HEK293 (cell line): ENCODE results near the gene PPP1R3G.

Experiments used
- CTCF ChIA-PET: fragments of 350-600 bp; formaldehyde crosslinking; extraction: SDS; loops from one replicate; lab custom pipeline; 2021; ENCODE audit warnings: antibody characterized with exemption; lab: Yijun Ruan, JAX
- POLR2A ChIA-PET: fragments of 300-600 bp; formaldehyde crosslinking; extraction: SDS; loops from one replicate; lab custom pipeline; 2020; ENCODE audit warnings: antibody characterized with exemption, inconsistent platforms; lab: Yijun Ruan, JAX
- H3K27ac ChIP-seq: fragments of 200-500 bp; sonication (Bioruptor generic); 2 replicates; pipeline ENCODE4 v1.5.1; 2014; ENCODE audit warnings: low read depth, low read length, control low read depth, inconsistent platforms; ENCODE audit errors: extremely low read depth
- H3K36me3 ChIP-seq, 2 experiments: fragments of 200-500 bp in 1 of 2; sonication (Bioruptor generic) in 1 of 2; 1 replicate in 1 of 2; 2 replicates in 1 of 2; pipeline ENCODE4 v1.5.1; 2014 to 2017; ENCODE audit warnings: inconsistent platforms in 2 of 2, low read length in 2 of 2; ENCODE audit not compliant: control insufficient read depth in 2 of 2, insufficient read depth in 1 of 2
- H3K4me1 ChIP-seq: fragments of 200-500 bp; sonication (Bioruptor generic); 2 replicates; pipeline ENCODE4 v1.5.1; 2014; ENCODE audit warnings: mild to moderate bottlenecking, low read length, inconsistent platforms; ENCODE audit not compliant: control insufficient read depth, insufficient read depth
- H3K4me3 ChIP-seq: 2 replicates; pipeline ENCODE4 v1.5.1; 2011; ENCODE audit warnings: low read depth, mild to moderate bottlenecking, control low read depth, low read length, moderate library complexity
- H3K9me3 ChIP-seq: fragments of 200-500 bp; sonication (Bioruptor generic); 2 replicates; pipeline ENCODE4 v1.5.1; 2014; ENCODE audit warnings: low read depth, low read length, inconsistent platforms; ENCODE audit not compliant: control insufficient read depth, insufficient read depth
- EGR2 ChIP-seq: fragments of 450-650 bp; formaldehyde crosslinking; IDR thresholded peaks from 2 replicates; pipeline ENCODE4 v1.5.1; 2016; ENCODE audit warnings: low read depth, missing biosample characterization, missing genetic modification characterization
- GLIS2 ChIP-seq: fragments of 450-650 bp; formaldehyde crosslinking; IDR thresholded peaks from 2 replicates; pipeline ENCODE4 v1.5.1; 2016; ENCODE audit warnings: missing biosample characterization, missing genetic modification characterization
- KLF10 ChIP-seq: fragments of 450-650 bp; IDR thresholded peaks from 2 replicates; pipeline ENCODE4 v1.5.1; 2018; ENCODE audit warnings: missing biosample characterization, mild to moderate bottlenecking, missing genetic modification characterization
- OSR2 ChIP-seq: fragments of 450-650 bp; formaldehyde crosslinking; IDR thresholded peaks from 2 replicates; pipeline ENCODE4 v1.5.1; 2016; ENCODE audit warnings: missing biosample characterization, missing genetic modification characterization
- RBAK ChIP-seq: fragments of 450-650 bp; formaldehyde crosslinking; IDR thresholded peaks from 2 replicates; pipeline ENCODE4 v1.5.1; 2016; ENCODE audit warnings: missing biosample characterization, missing genetic modification characterization
- SCRT1 ChIP-seq: fragments of 450-650 bp; formaldehyde crosslinking; IDR thresholded peaks from 2 replicates; pipeline ENCODE4 v1.5.1; 2016; ENCODE audit warnings: missing biosample characterization, missing genetic modification characterization, borderline replicate concordance
- ZBTB7A ChIP-seq: fragments of 450-650 bp; formaldehyde crosslinking; IDR thresholded peaks from 2 replicates; pipeline ENCODE4 v1.5.1; 2016; ENCODE audit warnings: low read depth, missing biosample characterization, missing genetic modification characterization
- ZEB2 ChIP-seq: fragments of 450-650 bp; formaldehyde crosslinking; IDR thresholded peaks from 2 replicates; pipeline ENCODE4 v1.5.1; 2016; ENCODE audit warnings: missing biosample characterization, missing genetic modification characterization
- ZFP37 ChIP-seq: fragments of 450-650 bp; formaldehyde crosslinking; IDR thresholded peaks from 2 replicates; pipeline ENCODE4 v1.5.1; 2016; ENCODE audit warnings: missing biosample characterization, missing genetic modification characterization
- ZNF121 ChIP-seq: fragments of 450-650 bp; formaldehyde crosslinking; IDR thresholded peaks from 2 replicates; pipeline ENCODE4 v1.5.1; 2016; ENCODE audit warnings: missing biosample characterization, missing genetic modification characterization
- ZNF140 ChIP-seq: fragments of 450-650 bp; formaldehyde crosslinking; IDR thresholded peaks from 2 replicates; pipeline ENCODE4 v1.5.1; 2016; ENCODE audit warnings: missing biosample characterization, missing genetic modification characterization
- ZNF155 ChIP-seq: fragments of 450-650 bp; formaldehyde crosslinking; IDR thresholded peaks from 2 replicates; pipeline ENCODE4 v1.5.1; 2016; ENCODE audit warnings: missing biosample characterization, missing genetic modification characterization
- ZNF184 ChIP-seq: fragments of 450-650 bp; IDR thresholded peaks from 2 replicates; pipeline ENCODE4 v1.5.1; 2018; ENCODE audit warnings: missing biosample characterization, mild to moderate bottlenecking, missing genetic modification characterization
- ZNF248 ChIP-seq: fragments of 450-650 bp; formaldehyde crosslinking; IDR thresholded peaks from 2 replicates; pipeline ENCODE4 v1.5.1; 2017; ENCODE audit warnings: missing biosample characterization, missing genetic modification characterization
- ZNF274 ChIP-seq, 2 experiments: fragments of 200-500 bp in 1 of 2; fragments of 450-650 bp in 1 of 2; sonication (Bioruptor generic) in 1 of 2; formaldehyde crosslinking in 1 of 2; IDR thresholded peaks; 2 replicates each; pipeline versions ENCODE4 v1.5.1 to v1.6.1; 2014 to 2016; ENCODE audit warnings: borderline replicate concordance in 1 of 2, inconsistent platforms in 1 of 2, low read length in 1 of 2, missing biosample characterization in 1 of 2, missing genetic modification characterization in 1 of 2
- ZNF335 ChIP-seq: fragments of 450-650 bp; formaldehyde crosslinking; conservative IDR thresholded peaks from 2 replicates; pipeline ENCODE4 v1.5.1; 2016; ENCODE audit warnings: missing biosample characterization, missing genetic modification characterization
- ZNF350 ChIP-seq: fragments of 450-650 bp; formaldehyde crosslinking; IDR thresholded peaks from 2 replicates; pipeline ENCODE4 v1.5.0; 2017; ENCODE audit warnings: missing biosample characterization, mild to moderate bottlenecking, missing genetic modification characterization
- ZNF391 ChIP-seq: fragments of 450-650 bp; formaldehyde crosslinking; IDR thresholded peaks from 2 replicates; pipeline ENCODE4 v1.5.1; 2016; ENCODE audit warnings: low read depth, missing biosample characterization, missing genetic modification characterization, borderline replicate concordance
- ZNF600 ChIP-seq: fragments of 450-650 bp; formaldehyde crosslinking; IDR thresholded peaks from 2 replicates; pipeline ENCODE4 v1.5.1; 2016; ENCODE audit warnings: missing biosample characterization, missing genetic modification characterization
- ZNF658 ChIP-seq: fragments of 450-650 bp; formaldehyde crosslinking; IDR thresholded peaks from 2 replicates; pipeline ENCODE4; 2016; ENCODE audit warnings: missing biosample characterization, missing genetic modification characterization
- ZNF670 ChIP-seq: fragments of 450-650 bp; formaldehyde crosslinking; IDR thresholded peaks from 2 replicates; pipeline ENCODE4 v1.5.1; 2016; ENCODE audit warnings: missing biosample characterization, missing genetic modification characterization, low read depth
- ZNF747 ChIP-seq: fragments of 450-650 bp; formaldehyde crosslinking; IDR thresholded peaks from 2 replicates; pipeline ENCODE4 v1.5.1; 2016; ENCODE audit warnings: missing biosample characterization, missing genetic modification characterization
- TF ChIP-seq, protein P1 (sequence below): fragments of 450-650 bp; formaldehyde crosslinking; IDR thresholded peaks from 2 replicates; pipeline ENCODE4; 2016; ENCODE audit warnings: missing biosample characterization, missing genetic modification characterization
- TF ChIP-seq, protein P2 (sequence below): fragments of 450-650 bp; formaldehyde crosslinking; IDR thresholded peaks from 2 replicates; pipeline ENCODE4 v1.5.1; 2017; ENCODE audit warnings: missing biosample characterization, missing genetic modification characterization
- TF ChIP-seq, protein P3 (sequence below): fragments of 450-650 bp; formaldehyde crosslinking; IDR thresholded peaks from 2 replicates; pipeline ENCODE4 v1.5.0; 2017; ENCODE audit warnings: missing biosample characterization, missing genetic modification characterization, borderline replicate concordance
- TF ChIP-seq, protein P4 (sequence below): fragments of 450-650 bp; formaldehyde crosslinking; IDR thresholded peaks from 2 replicates; pipeline ENCODE4 v1.5.1; 2017; ENCODE audit warnings: missing biosample characterization, missing genetic modification characterization
- TF ChIP-seq, protein P5 (sequence below): fragments of 450-650 bp; formaldehyde crosslinking; IDR thresholded peaks from 2 replicates; pipeline ENCODE4 v1.5.1; 2016; ENCODE audit warnings: missing biosample characterization, missing genetic modification characterization

PPP1R3G gene

DNA sequence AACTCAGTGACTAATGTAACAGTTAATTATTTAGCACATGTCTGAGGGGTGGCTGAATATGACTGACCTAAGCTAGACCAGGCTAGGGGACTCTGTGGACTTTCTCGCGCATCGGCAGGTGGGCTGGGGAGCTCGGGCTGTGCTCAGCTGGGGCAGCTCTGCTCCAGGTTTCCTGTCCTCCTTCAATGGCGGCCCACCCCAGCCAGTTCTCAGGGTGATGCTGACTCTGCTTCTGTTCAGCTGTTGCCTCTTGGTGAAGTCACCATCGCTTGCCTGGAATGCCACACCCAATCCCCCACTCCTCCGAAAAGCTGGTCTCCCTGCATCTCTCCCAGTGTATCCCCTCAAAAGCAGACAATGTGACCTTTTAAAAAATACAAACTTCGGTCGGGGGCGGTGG is 20.0 kb downstream of the PPP1R3G start:
- Histone ChIP-seq H3K27ac (no peak overlapping the region), H3K4me1 (no peaks in the 10 kb centered on the region; the same call in 1 of the 2 replicates), H3K4me3 (no peak overlapping the region), H3K36me3 (no peaks in the 10 kb centered on the region), H3K9me3 (no peaks in the 10 kb centered on the region)
- ChIA-PET POLR2A (no interaction called here), CTCF (interaction anchor here (1.0 to 2.0 kb wide), 2 partner anchors 38 to 76 kb away, joined by 3 to 5 read pairs; no protein-coding TSS in a partner anchor)
- TF ChIP-seq KLF10 (tag by site-specific recombination) (no peak), ZEB2 (tag by site-specific recombination) (no peak), ZNF600 (tag by site-specific recombination) (no peak), RBAK (tag by site-specific recombination) (no peak), ZNF335 (tag by site-specific recombination) (no peak), ZNF155 (tag by site-specific recombination) (no peak), ZNF121 (tag by site-specific recombination) (no peak), ZNF140 (tag by site-specific recombination) (no peak), ZNF670 (tag by site-specific recombination) (no peak), ZNF658 (tag by site-specific recombination) (no peak), EGR2 (tag by site-specific recombination) (no peak), ZNF350 (tag by site-specific recombination) (no peak), OSR2 (no peak), ZNF184 (no peak), SCRT1 (tag by site-specific recombination) (no peak)
- TF ChIP-seq, protein P1, sequence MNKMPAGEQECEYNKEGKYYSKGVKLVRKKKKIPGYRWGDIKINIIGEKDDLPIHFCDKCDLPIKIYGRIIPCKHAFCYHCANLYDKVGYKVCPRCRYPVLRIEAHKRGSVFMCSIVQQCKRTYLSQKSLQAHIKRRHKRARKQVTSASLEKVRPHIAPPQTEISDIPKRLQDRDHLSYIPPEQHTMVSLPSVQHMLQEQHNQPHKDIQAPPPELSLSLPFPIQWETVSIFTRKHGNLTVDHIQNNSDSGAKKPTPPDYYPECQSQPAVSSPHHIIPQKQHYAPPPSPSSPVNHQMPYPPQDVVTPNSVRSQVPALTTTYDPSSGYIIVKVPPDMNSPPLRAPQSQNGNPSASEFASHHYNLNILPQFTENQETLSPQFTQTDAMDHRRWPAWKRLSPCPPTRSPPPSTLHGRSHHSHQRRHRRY = no peak
- TF ChIP-seq, protein P2, sequence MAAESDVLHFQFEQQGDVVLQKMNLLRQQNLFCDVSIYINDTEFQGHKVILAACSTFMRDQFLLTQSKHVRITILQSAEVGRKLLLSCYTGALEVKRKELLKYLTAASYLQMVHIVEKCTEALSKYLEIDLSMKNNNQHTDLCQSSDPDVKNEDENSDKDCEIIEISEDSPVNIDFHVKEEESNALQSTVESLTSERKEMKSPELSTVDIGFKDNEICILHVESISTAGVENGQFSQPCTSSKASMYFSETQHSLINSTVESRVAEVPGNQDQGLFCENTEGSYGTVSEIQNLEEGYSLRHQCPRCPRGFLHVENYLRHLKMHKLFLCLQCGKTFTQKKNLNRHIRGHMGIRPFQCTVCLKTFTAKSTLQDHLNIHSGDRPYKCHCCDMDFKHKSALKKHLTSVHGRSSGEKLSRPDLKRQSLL = no peak
- TF ChIP-seq, protein P3, sequence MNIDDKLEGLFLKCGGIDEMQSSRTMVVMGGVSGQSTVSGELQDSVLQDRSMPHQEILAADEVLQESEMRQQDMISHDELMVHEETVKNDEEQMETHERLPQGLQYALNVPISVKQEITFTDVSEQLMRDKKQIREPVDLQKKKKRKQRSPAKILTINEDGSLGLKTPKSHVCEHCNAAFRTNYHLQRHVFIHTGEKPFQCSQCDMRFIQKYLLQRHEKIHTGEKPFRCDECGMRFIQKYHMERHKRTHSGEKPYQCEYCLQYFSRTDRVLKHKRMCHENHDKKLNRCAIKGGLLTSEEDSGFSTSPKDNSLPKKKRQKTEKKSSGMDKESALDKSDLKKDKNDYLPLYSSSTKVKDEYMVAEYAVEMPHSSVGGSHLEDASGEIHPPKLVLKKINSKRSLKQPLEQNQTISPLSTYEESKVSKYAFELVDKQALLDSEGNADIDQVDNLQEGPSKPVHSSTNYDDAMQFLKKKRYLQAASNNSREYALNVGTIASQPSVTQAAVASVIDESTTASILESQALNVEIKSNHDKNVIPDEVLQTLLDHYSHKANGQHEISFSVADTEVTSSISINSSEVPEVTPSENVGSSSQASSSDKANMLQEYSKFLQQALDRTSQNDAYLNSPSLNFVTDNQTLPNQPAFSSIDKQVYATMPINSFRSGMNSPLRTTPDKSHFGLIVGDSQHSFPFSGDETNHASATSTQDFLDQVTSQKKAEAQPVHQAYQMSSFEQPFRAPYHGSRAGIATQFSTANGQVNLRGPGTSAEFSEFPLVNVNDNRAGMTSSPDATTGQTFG (tag by site-specific recombination) = no peak
- TF ChIP-seq, protein P4, sequence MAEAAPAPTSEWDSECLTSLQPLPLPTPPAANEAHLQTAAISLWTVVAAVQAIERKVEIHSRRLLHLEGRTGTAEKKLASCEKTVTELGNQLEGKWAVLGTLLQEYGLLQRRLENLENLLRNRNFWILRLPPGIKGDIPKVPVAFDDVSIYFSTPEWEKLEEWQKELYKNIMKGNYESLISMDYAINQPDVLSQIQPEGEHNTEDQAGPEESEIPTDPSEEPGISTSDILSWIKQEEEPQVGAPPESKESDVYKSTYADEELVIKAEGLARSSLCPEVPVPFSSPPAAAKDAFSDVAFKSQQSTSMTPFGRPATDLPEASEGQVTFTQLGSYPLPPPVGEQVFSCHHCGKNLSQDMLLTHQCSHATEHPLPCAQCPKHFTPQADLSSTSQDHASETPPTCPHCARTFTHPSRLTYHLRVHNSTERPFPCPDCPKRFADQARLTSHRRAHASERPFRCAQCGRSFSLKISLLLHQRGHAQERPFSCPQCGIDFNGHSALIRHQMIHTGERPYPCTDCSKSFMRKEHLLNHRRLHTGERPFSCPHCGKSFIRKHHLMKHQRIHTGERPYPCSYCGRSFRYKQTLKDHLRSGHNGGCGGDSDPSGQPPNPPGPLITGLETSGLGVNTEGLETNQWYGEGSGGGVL (tag by site-specific recombination) = no peak

DNA sequence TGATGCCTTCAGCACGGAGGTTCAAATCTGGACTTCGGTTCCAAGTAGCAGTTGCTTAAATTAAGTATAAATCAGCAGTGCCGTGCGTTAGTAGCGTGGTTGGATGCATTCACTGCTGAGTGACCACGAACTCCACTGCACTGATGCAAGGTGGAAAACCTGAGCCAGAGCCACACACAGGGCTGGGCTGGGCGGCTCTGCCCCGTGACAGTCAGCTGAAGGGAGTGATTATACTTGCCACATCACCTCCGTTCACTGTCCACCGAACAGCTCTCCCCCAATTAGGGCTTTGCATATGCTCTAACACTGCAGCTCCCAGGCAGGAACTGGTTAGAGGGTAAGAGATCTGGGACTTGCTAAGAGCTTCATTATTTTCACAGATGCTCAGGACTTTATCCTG is 22.2 kb downstream of the PPP1R3G start:
- Histone ChIP-seq H3K36me3 (no peaks in the 10 kb centered on the region), H3K27ac (no peak overlapping the region), H3K4me1 (no peaks in the 10 kb centered on the region; the same call in 1 of the 2 replicates), H3K9me3 (no peaks in the 10 kb centered on the region), H3K4me3 (no peak overlapping the region)
- ChIA-PET POLR2A (no interaction called here), CTCF (interaction anchor here (0.5 kb wide), 1 partner anchor 43 kb away, joined by 3 read pairs; no protein-coding TSS in a partner anchor)
- TF ChIP-seq ZBTB7A (tag by site-specific recombination) = no peak
- TF ChIP-seq ZNF248 (tag by site-specific recombination) = no peak
- TF ChIP-seq GLIS2 (tag by site-specific recombination) = no peak
- no peak for TF ChIP-seq ZNF600 (tag by site-specific recombination)
- no peak for TF ChIP-seq ZNF747 (tag by site-specific recombination)
- TF ChIP-seq ZFP37 (tag by site-specific recombination) = no peak
- TF ChIP-seq ZNF274 (IDR thresholded peaks at IDR 0.05; ENCODE audit: low read length) = no peak
- TF ChIP-seq ZNF274 (tag by site-specific recombination; IDR thresholded peaks at IDR 0.05; ENCODE audit: borderline replicate concordance) = no peak
- TF ChIP-seq ZNF391 (tag by site-specific recombination) = no peak
- TF ChIP-seq, protein P5, sequence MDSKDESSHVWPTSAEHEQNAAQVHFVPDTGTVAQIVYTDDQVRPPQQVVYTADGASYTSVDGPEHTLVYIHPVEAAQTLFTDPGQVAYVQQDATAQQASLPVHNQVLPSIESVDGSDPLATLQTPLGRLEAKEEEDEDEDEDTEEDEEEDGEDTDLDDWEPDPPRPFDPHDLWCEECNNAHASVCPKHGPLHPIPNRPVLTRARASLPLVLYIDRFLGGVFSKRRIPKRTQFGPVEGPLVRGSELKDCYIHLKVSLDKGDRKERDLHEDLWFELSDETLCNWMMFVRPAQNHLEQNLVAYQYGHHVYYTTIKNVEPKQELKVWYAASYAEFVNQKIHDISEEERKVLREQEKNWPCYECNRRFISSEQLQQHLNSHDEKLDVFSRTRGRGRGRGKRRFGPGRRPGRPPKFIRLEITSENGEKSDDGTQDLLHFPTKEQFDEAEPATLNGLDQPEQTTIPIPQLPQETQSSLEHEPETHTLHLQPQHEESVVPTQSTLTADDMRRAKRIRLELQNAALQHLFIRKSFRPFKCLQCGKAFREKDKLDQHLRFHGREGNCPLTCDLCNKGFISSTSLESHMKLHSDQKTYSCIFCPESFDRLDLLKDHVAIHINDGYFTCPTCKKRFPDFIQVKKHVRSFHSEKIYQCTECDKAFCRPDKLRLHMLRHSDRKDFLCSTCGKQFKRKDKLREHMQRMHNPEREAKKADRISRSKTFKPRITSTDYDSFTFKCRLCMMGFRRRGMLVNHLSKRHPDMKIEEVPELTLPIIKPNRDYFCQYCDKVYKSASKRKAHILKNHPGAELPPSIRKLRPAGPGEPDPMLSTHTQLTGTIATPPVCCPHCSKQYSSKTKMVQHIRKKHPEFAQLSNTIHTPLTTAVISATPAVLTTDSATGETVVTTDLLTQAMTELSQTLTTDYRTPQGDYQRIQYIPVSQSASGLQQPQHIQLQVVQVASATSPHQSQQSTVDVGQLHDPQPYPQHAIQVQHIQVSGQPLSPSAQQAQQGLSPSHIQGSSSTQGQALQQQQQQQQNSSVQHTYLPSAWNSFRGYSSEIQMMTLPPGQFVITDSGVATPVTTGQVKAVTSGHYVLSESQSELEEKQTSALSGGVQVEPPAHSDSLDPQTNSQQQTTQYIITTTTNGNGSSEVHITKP (tag by site-specific recombination) = no peak
